Stimulated activated CD4-positive, alpha-beta T cell treated with anti-CD3 and anti-CD28 coated beads, Interleukin-15, amount 100 ng/mL, for 24 hours (primary cell): ENCODE measurements around the gene MAGI1.
"Not testable (repeated sequence)": the region's sequence is repeated elsewhere in the genome, so short reads cannot be mapped to it uniquely, and the experiment has no call there.

Source experiments
- DNase-seq: peaks from one replicate; pipeline ENCODE4 v3.0.0-alpha.2; 2020

The MAGI1 gene

GRCh38 chr3:65578861-65579260 lies 459.9 kb downstream of the MAGI1 start:
- DNase-seq, result no peak

GRCh38 chr3:65577843-65578430 lies 460.8 kb downstream of the MAGI1 start:
- no peak for DNase-seq

GRCh38 chr3:65576966-65577365 lies 461.8 kb downstream of the MAGI1 start:
- no peak for DNase-seq

- DNase-seq, result no peak
These were observed 462.5 kb downstream of the MAGI1 start for GRCh38 chr3:65576228-65576627.

GRCh38 chr3:65575376-65575840 lies 463.3 kb downstream of the MAGI1 start:
- no peak for DNase-seq

- no peak for DNase-seq
These were observed 465.1 kb downstream of the MAGI1 start for GRCh38 chr3:65573548-65574116.

- no peak for DNase-seq
These were observed 466.4 kb downstream of the MAGI1 start for GRCh38 chr3:65572175-65572777.

GRCh38 chr3:65569845-65570405 lies 468.8 kb downstream of the MAGI1 start:
- DNase-seq, result no peak

- DNase-seq, result no peak
These were observed 469.6 kb downstream of the MAGI1 start for GRCh38 chr3:65569129-65569528.

GRCh38 chr3:65568497-65568896 lies 470.2 kb downstream of the MAGI1 start:
- no peak for DNase-seq

- not testable (repeated sequence) for DNase-seq
These were observed 473.0 kb downstream of the MAGI1 start for GRCh38 chr3:65565744-65566143.

- no peak for DNase-seq
These were observed 474.2 kb downstream of the MAGI1 start for GRCh38 chr3:65564483-65564882.

- no peak for DNase-seq
These were observed 474.9 kb downstream of the MAGI1 start for GRCh38 chr3:65563861-65564260.

GRCh38 chr3:65562447-65562846 lies 476.3 kb downstream of the MAGI1 start:
- DNase-seq, result no peak

- no peak for DNase-seq
These were observed 477.1 kb downstream of the MAGI1 start for GRCh38 chr3:65561617-65562016.

- no peak for DNase-seq
These were observed 477.8 kb downstream of the MAGI1 start for GRCh38 chr3:65560901-65561300.

- DNase-seq, result no peak
These were observed 478.6 kb downstream of the MAGI1 start for GRCh38 chr3:65560133-65560532.

GRCh38 chr3:65559643-65560042 lies 479.1 kb downstream of the MAGI1 start:
- DNase-seq, result no peak

- DNase-seq, result no peak
These were observed 479.9 kb downstream of the MAGI1 start for GRCh38 chr3:65558826-65559225.

GRCh38 chr3:65557899-65558564 lies 480.7 kb downstream of the MAGI1 start:
- no peak for DNase-seq

GRCh38 chr3:65556934-65557577 lies 481.7 kb downstream of the MAGI1 start:
- DNase-seq, result no peak

GRCh38 chr3:65552434-65552833 lies 486.3 kb downstream of the MAGI1 start:
- no peak for DNase-seq

GRCh38 chr3:65551945-65552344 lies 486.8 kb downstream of the MAGI1 start:
- DNase-seq, result no peak
